Nephron progenitor cell (in vitro differentiated cells): ENCODE results near the gene HSD11B2.
A peak's percentile ranks its signal among the peaks of the same experiment; 100 is the strongest.
"Not testable (repeated sequence)": the region's sequence is repeated elsewhere in the genome, so short reads cannot be mapped to it uniquely, and the experiment has no call there.

Source experiments
- DNase-seq: peaks from one replicate; pipeline ENCODE4 v3.0.0; 2021
- H3K27ac Mint-ChIP-seq: 2 replicates; pipeline ENCODE4 v1.8.0; 2021; ENCODE audit warnings: mild to moderate bottlenecking, moderate library complexity, mixed read lengths
- H3K27me3 Mint-ChIP-seq: 2 replicates; pipeline ENCODE4 v1.8.0; 2021; ENCODE audit warnings: mild to moderate bottlenecking, low read depth, mixed read lengths; ENCODE audit not compliant: poor library complexity
- H3K36me3 Mint-ChIP-seq: 2 replicates; pipeline ENCODE4 v1.8.0; 2021; ENCODE audit warnings: low read depth, mixed read lengths
- H3K4me1 Mint-ChIP-seq: 2 replicates; pipeline ENCODE4 v1.8.0; 2021; ENCODE audit warnings: mixed read lengths
- H3K4me3 Mint-ChIP-seq: 2 replicates; pipeline ENCODE4 v1.8.0; 2021; ENCODE audit warnings: mild to moderate bottlenecking, moderate library complexity, mixed read lengths
- H3K9me3 Mint-ChIP-seq: 2 replicates; pipeline ENCODE4 v1.8.0; 2021; ENCODE audit warnings: mild to moderate bottlenecking, moderate library complexity, mixed read lengths
- CTCF ChIP-seq: fragments of 200-600 bp; sonication (generic); IDR thresholded peaks from 2 replicates; pipeline ENCODE4 v1.5.0; 2021; ENCODE audit warnings: antibody characterized with exemption

The HSD11B2 gene

GRCh38 chr16:67411339-67411738 lies 19.6 kb upstream of the HSD11B2 start:
- no peaks in the 10 kb centered on the region for H3K9me3 Mint-ChIP-seq
- peaks cover 28% of the 10 kb centered on the region for H3K4me1 Mint-ChIP-seq
- no peak overlapping the region for H3K4me3 Mint-ChIP-seq
- peaks cover 4% of the 10 kb centered on the region for H3K36me3 Mint-ChIP-seq
- H3K27ac Mint-ChIP-seq: no peak overlapping the region
- DNase-seq: no peak
- no peak for TF ChIP-seq CTCF
- peaks cover 23% of the 10 kb centered on the region for H3K27me3 Mint-ChIP-seq

GRCh38 chr16:67412294-67412693 lies 18.6 kb upstream of the HSD11B2 start:
- Mint-ChIP-seq H3K36me3 (peaks cover 4% of the 10 kb centered on the region), H3K4me1 (peaks cover 34% of the 10 kb centered on the region), H3K27me3 (peaks cover 28% of the 10 kb centered on the region), H3K4me3 (no peak overlapping the region), H3K9me3 (no peaks in the 10 kb centered on the region), H3K27ac (no peak overlapping the region)
- DNase-seq: no peak
- TF ChIP-seq CTCF: no peak

GRCh38 chr16:67413978-67414911 lies 16.7 kb upstream of the HSD11B2 start:
- Mint-ChIP-seq H3K27ac (peak overlapping the region; percentile 46), H3K36me3 (peaks cover 4% of the 10 kb centered on the region), H3K27me3 (peaks cover 25% of the 10 kb centered on the region), H3K9me3 (no peaks in the 10 kb centered on the region), H3K4me1 (peaks cover 40% of the 10 kb centered on the region), H3K4me3 (peak overlapping the region; percentile 7)
- DNase-seq: no peak
- no peak for TF ChIP-seq CTCF

- H3K4me1 Mint-ChIP-seq: peaks cover 46% of the 10 kb centered on the region
- H3K9me3 Mint-ChIP-seq, H3K36me3 Mint-ChIP-seq, H3K27ac Mint-ChIP-seq, DNase-seq: not testable (repeated sequence)
- H3K27me3 Mint-ChIP-seq: peaks cover 25% of the 10 kb centered on the region
- H3K4me3 Mint-ChIP-seq: peak overlapping the region; percentile 88
Observed at GRCh38 chr16:67415421-67415820, 15.5 kb upstream of the HSD11B2 start.

- peak; percentile 54 for TF ChIP-seq CTCF
- H3K27ac Mint-ChIP-seq: peak within 1 kb of the TSS; percentile 40
- H3K27me3 Mint-ChIP-seq: peaks cover 24% of the 10 kb centered on the region
- no peaks in the 10 kb centered on the region for H3K9me3 Mint-ChIP-seq
- peak; percentile 82 for DNase-seq
- H3K4me1 Mint-ChIP-seq: peaks cover 46% of the 10 kb centered on the region
- H3K36me3 Mint-ChIP-seq: peaks cover 4% of the 10 kb centered on the region
- peak within 1 kb of the TSS; percentile 88 for H3K4me3 Mint-ChIP-seq
Observed at GRCh38 chr16:67415872-67416793, 14.8 kb upstream of the HSD11B2 start, which contains the start of gene ZDHHC1. TSS of gene ZDHHC1 (minus strand) at chr16:67416477. CDS start at chr16:67407775, 8,702 bp downstream.
